IMR-90 (cell line): ENCODE results near the gene TWSG1. TPM values are rescaled to one million over a fixed set of nuclear protein-coding genes. Genes with fewer than 3 reads are reported as not detected.
A peak's percentile ranks its signal among the peaks of the same experiment; 100 is the strongest.

Experiments used
- ATAC-seq: fragments of 200-7000 bp; cut with Tn5 transposase; 2 replicates; pipeline ENCODE4 v1.9.1; 2020; ENCODE audit warnings: low read depth, mild to moderate bottlenecking, moderate library complexity
- BruUV-seq: library from RNA; stranded (reverse); fragments of 400-500 nt; replicated peaks from 2 replicates; lab custom pipeline; 2021; lab: Mats Ljungman, UMichigan
- CTCF ChIA-PET: fragments of 300-600 bp; formaldehyde crosslinking; extraction: SDS; loops from one replicate; lab custom pipeline; 2021; ENCODE audit warnings: antibody characterized with exemption; lab: Yijun Ruan, JAX
- POLR2A ChIA-PET: fragments of 300-600 bp; sonication (Branson Sonifier 250); formaldehyde crosslinking; loops from one replicate; lab custom pipeline; 2022; ENCODE audit warnings: antibody characterized with exemption; ENCODE audit not compliant: unreplicated experiment; lab: Charles Lee
- DNase-seq: peaks from one replicate; pipeline ENCODE4 v3.0.0; 2013
- H2AFZ ChIP-seq: replicated peaks from 2 replicates; pipeline ENCODE3; 2013; ENCODE audit warnings: low read length, mild to moderate bottlenecking; ENCODE audit not compliant: poor library complexity
- H2AK5ac ChIP-seq: 2 replicates; pipeline ENCODE4 v1.6.1; 2013; ENCODE audit warnings: low read depth, low read length, inconsistent platforms
- H2AK9ac ChIP-seq: replicated peaks from 2 replicates; pipeline ENCODE3; 2013; ENCODE audit warnings: mild to moderate bottlenecking, low read depth, low read length, moderate library complexity; ENCODE audit not compliant: poor library complexity
- H2BK120ac ChIP-seq: 2 replicates; pipeline ENCODE4 v1.6.1; 2013; ENCODE audit warnings: low read depth, low read length, inconsistent platforms
- H2BK15ac ChIP-seq: 3 replicates; pipeline ENCODE4 v1.6.1; 2013; ENCODE audit warnings: low read depth, low read length, inconsistent platforms
- H2BK20ac ChIP-seq: 2 replicates; pipeline ENCODE4 v1.6.1; 2013; ENCODE audit warnings: low read depth, mild to moderate bottlenecking, inconsistent platforms, low read length, moderate library complexity
- H2BK5ac ChIP-seq: 2 replicates; pipeline ENCODE4 v1.6.1; 2013; ENCODE audit warnings: mild to moderate bottlenecking, low read depth, low read length, inconsistent platforms; ENCODE audit not compliant: poor library complexity, severe bottlenecking
- H3K14ac ChIP-seq: replicated peaks from 2 replicates; pipeline ENCODE4 v1.6.1; 2013; ENCODE audit warnings: low read depth, low read length, inconsistent platforms
- H3K18ac ChIP-seq: 2 replicates; pipeline ENCODE4 v1.6.1; 2013; ENCODE audit warnings: low read depth, low read length, control low read depth
- H3K23ac ChIP-seq: 2 replicates; pipeline ENCODE4 v1.6.1; 2013; ENCODE audit warnings: low read depth, low read length, inconsistent platforms
- H3K27ac ChIP-seq: 2 replicates; pipeline ENCODE4 v1.5.1; 2013; ENCODE audit warnings: mild to moderate bottlenecking, control low read depth, low read length; ENCODE audit not compliant: insufficient read depth
- H3K27me3 ChIP-seq: 2 replicates; pipeline ENCODE4 v1.6.1; 2013; ENCODE audit warnings: low read length; ENCODE audit not compliant: control insufficient read depth, insufficient read depth
- H3K36me3 ChIP-seq: 2 replicates; pipeline ENCODE4 v1.6.1; 2013; ENCODE audit warnings: low read length, mixed read lengths; ENCODE audit not compliant: control insufficient read depth, insufficient read depth
- H3K4ac ChIP-seq: 2 replicates; pipeline ENCODE4 v1.6.1; 2013; ENCODE audit warnings: low read depth, low read length, inconsistent platforms
- H3K4me1 ChIP-seq: 2 replicates; pipeline ENCODE4 v1.6.1; 2013; ENCODE audit warnings: low read length, mixed read lengths; ENCODE audit not compliant: control insufficient read depth, insufficient read depth
- H3K4me2 ChIP-seq: 2 replicates; pipeline ENCODE4 v1.6.1; 2013; ENCODE audit warnings: low read depth, mild to moderate bottlenecking, control low read depth, low read length, moderate library complexity
- H3K4me3 ChIP-seq: 2 replicates; pipeline ENCODE4 v1.5.1; 2013; ENCODE audit warnings: low read depth, mild to moderate bottlenecking, control low read depth, low read length, moderate library complexity; ENCODE audit not compliant: insufficient read depth
- H3K56ac ChIP-seq: 2 replicates; pipeline ENCODE4 v1.6.1; 2013; ENCODE audit warnings: low read length, inconsistent platforms; ENCODE audit not compliant: insufficient read depth; ENCODE audit errors: extremely low read depth
- H3K79me1 ChIP-seq, 2 experiments: 2 replicates each; pipeline ENCODE4 v1.6.1; 2013; ENCODE audit warnings: low read length in 2 of 2, inconsistent platforms in 1 of 2, low read depth in 1 of 2
- H3K9ac ChIP-seq: 2 replicates; pipeline ENCODE4 v1.6.1; 2013; ENCODE audit warnings: low read depth, low read length, control low read depth
- H3K9me1 ChIP-seq: 2 replicates; pipeline ENCODE4 v1.6.1; 2013; ENCODE audit warnings: low read length, inconsistent platforms; ENCODE audit not compliant: insufficient read depth
- H3K9me3 ChIP-seq: 2 replicates; pipeline ENCODE4 v1.6.1; 2013; ENCODE audit warnings: low read length; ENCODE audit not compliant: control insufficient read depth, insufficient read depth
- H4K20me1 ChIP-seq: 2 replicates; pipeline ENCODE4 v1.6.1; 2013; ENCODE audit warnings: low read length, inconsistent platforms; ENCODE audit not compliant: insufficient read depth
- H4K5ac ChIP-seq: 2 replicates; pipeline ENCODE4 v1.6.1; 2013; ENCODE audit warnings: mild to moderate bottlenecking, low read depth, low read length, control low read depth
- H4K8ac ChIP-seq, 2 experiments: 2 replicates each; pipeline ENCODE4 v1.6.1; 2013; ENCODE audit warnings: low read depth in 2 of 2, low read length in 2 of 2, control low read depth in 1 of 2, inconsistent platforms in 1 of 2
- H4K91ac ChIP-seq: 2 replicates; pipeline ENCODE4 v1.6.1; 2013; ENCODE audit warnings: low read depth, low read length, inconsistent platforms; ENCODE audit not compliant: insufficient read depth
- RAD21 ChIP-seq: IDR thresholded peaks from 2 replicates; pipeline ENCODE4 v1.6.1; 2012; ENCODE audit warnings: low read length, improper control_type of control experiment
- WGBS, 2 experiments: methylation state at CpG; one replicate each; pipeline versions ENCODE4 v1.1.5 to v1.1.7; 2013; ENCODE audit warnings: missing lambda C conversion rate in 2 of 2; ENCODE audit not compliant: insufficient read length in 1 of 2; ENCODE audit errors: extremely low coverage in 2 of 2; 5-methylcytosine and 5-hydroxymethylcytosine counted together
- dilution Hi-C: fragments of 300-500 bp; cut with HindIII; formaldehyde crosslinking; loops from one replicate; pipeline ENCODE4 v1.14.3; 2018; ENCODE audit warnings: low sequenced_read_pairs; ENCODE audit not compliant: unreplicated experiment
- in situ Hi-C: fragments of 300-500 bp; cut with MboI; formaldehyde crosslinking; loops from 3 replicates; pipeline ENCODE4 v1.14.3; 2019; ENCODE audit warnings: low sequenced_read_pairs, inconsistent platforms, mixed read lengths
- intact Hi-C: fragments of 100-400 bp; cut with micrococcal nuclease; formaldehyde crosslinking; loops from 2 replicates; pipeline ENCODE4 v1.10.0; 2022
- polyA plus RNA-seq, 3 experiments: library from polyadenylated mRNA; depleted of rRNA; stranded (reverse); fragments of >200 nt; gene quantifications; 2 replicates each; pipeline ENCODE4 v1.2.3, GENCODE V29; 2012; ENCODE audit warnings: low replicate concordance in 1 of 3
- total RNA-seq: library from RNA; depleted of rRNA; stranded (reverse); fragments of >200 nt; gene quantifications from 2 replicates; pipeline ENCODE4 v1.2.3, GENCODE V29; 2012
- TF ChIP-seq, protein P1 (sequence below): fragments of 150-350 bp; IDR thresholded peaks from 2 replicates; pipeline ENCODE4 v1.6.1; 2016; ENCODE audit warnings: low read depth, mild to moderate bottlenecking, low read length, moderate library complexity, borderline replicate concordance
- TF ChIP-seq, protein P2 (sequence below): conservative IDR thresholded peaks from 2 replicates; pipeline ENCODE4 v1.5.1; 2012; ENCODE audit warnings: mild to moderate bottlenecking, low read depth, low read length, improper control_type of control experiment

The TWSG1 gene
- total and polyA plus RNA-seq, 2 of the 4 experiments (the other 2 are of a cell fraction), result 80.4 to 115 TPM

DNA sequence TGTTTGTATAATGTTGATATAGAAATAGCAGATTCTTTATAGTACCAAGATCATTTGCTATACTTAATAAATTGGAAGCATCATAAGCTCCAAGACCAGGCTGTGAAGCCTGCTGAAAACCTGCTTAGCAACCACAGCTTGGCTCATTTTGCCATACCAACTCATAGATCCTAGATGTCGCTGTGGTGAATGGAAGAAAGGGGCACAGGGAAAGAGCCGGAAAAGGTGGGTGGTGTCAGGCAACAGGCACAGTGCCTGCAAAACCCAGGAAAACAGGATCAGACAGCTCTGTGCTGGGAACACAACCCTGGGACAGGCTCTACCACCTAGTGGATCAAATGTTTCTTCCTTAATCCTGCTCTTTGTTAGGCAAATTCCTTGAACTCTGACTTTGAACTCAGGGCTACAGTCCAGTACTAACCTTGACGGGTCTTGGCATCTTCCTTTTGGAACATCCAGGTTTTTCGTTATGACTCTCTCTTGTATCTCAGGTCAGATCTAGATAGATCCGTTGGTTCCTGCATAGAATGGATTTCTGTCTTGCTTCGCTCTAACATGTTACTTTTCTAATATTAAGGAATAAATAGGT lies 31.6 kb downstream of the TWSG1 start:
- H3K27ac ChIP-seq, result no peak overlapping the region
- H4K8ac ChIP-seq, result peak overlapping the region in 1 of 2 experiments; percentile 43; a peak in 1 of 4 replicates
- peaks cover 28 to 70% of the 10 kb centered on the region in 2 experiments for H3K79me1 ChIP-seq
- no peak overlapping the region for H3K4me3 ChIP-seq
- no peak overlapping the region for H3K9ac ChIP-seq
- H2AFZ ChIP-seq, result peak overlapping the region; percentile 65
- no TSS peak for BruUV-seq
- no peak overlapping the region; the same call in 1 of the 2 replicates for H4K91ac ChIP-seq
- H3K9me1 ChIP-seq, result peaks cover 10% of the 10 kb centered on the region
- H3K9me3 ChIP-seq, result no peaks in the 10 kb centered on the region
- 80% methylated on average over 2 of the region's 6 CpGs; no CpG with 5 or more reads in 1 of the 2 experiments for WGBS, 2 experiments
- H4K20me1 ChIP-seq, result peaks cover 11% of the 10 kb centered on the region; the same call in 1 of the 2 replicates
- H3K18ac ChIP-seq, result no peak overlapping the region
- TF ChIP-seq, protein P1, sequence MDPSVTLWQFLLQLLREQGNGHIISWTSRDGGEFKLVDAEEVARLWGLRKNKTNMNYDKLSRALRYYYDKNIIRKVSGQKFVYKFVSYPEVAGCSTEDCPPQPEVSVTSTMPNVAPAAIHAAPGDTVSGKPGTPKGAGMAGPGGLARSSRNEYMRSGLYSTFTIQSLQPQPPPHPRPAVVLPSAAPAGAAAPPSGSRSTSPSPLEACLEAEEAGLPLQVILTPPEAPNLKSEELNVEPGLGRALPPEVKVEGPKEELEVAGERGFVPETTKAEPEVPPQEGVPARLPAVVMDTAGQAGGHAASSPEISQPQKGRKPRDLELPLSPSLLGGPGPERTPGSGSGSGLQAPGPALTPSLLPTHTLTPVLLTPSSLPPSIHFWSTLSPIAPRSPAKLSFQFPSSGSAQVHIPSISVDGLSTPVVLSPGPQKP, result no peak
- TF ChIP-seq RAD21, result peak; percentile 35
- TF ChIP-seq, protein P2, sequence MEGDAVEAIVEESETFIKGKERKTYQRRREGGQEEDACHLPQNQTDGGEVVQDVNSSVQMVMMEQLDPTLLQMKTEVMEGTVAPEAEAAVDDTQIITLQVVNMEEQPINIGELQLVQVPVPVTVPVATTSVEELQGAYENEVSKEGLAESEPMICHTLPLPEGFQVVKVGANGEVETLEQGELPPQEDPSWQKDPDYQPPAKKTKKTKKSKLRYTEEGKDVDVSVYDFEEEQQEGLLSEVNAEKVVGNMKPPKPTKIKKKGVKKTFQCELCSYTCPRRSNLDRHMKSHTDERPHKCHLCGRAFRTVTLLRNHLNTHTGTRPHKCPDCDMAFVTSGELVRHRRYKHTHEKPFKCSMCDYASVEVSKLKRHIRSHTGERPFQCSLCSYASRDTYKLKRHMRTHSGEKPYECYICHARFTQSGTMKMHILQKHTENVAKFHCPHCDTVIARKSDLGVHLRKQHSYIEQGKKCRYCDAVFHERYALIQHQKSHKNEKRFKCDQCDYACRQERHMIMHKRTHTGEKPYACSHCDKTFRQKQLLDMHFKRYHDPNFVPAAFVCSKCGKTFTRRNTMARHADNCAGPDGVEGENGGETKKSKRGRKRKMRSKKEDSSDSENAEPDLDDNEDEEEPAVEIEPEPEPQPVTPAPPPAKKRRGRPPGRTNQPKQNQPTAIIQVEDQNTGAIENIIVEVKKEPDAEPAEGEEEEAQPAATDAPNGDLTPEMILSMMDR, result peak; percentile 31
- ChIA-PET POLR2A (interaction anchor here (0.7 kb wide), 1 partner anchor 52 kb away, joined by 3 read pairs; no protein-coding TSS in a partner anchor), CTCF (interaction anchor here (0.9 kb wide), 1 partner anchor 11 kb away, joined by 5 read pairs; no protein-coding TSS in a partner anchor)
- H4K5ac ChIP-seq, result no peak overlapping the region
- H3K56ac ChIP-seq, result no peak overlapping the region
- H2BK20ac ChIP-seq, result no peak overlapping the region
- peak; percentile 40 for DNase-seq
- dilution Hi-C loops (no loop called here), in situ Hi-C loops (no loop called here), intact Hi-C loops (no loop called here)
- H3K23ac ChIP-seq, result no peak overlapping the region
- no peak overlapping the region for H3K4ac ChIP-seq
- H3K27me3 ChIP-seq, result no peaks in the 10 kb centered on the region
- no peak overlapping the region for H2BK120ac ChIP-seq
- peak; percentile 62 for ATAC-seq
- H3K4me2 ChIP-seq, result no peak overlapping the region
- no peak overlapping the region for H3K14ac ChIP-seq
- no peak overlapping the region for H2BK15ac ChIP-seq
- no peak overlapping the region for H2AK5ac ChIP-seq
- no peak overlapping the region for H2BK5ac ChIP-seq
- H3K4me1 ChIP-seq, result peaks cover 8% of the 10 kb centered on the region
- no peak overlapping the region for H2AK9ac ChIP-seq
- peaks cover 46% of the 10 kb centered on the region for H3K36me3 ChIP-seq
